B cell (primary cell): Measurements from ENCODE around the gene SLC13A3. TPM values are rescaled to one million over a fixed set of nuclear protein-coding genes. Genes with fewer than 3 reads are reported as not detected.

Experiments
- ATAC-seq: fragments of 200-7000 bp; cut with Tn5 transposase; one replicate; pipeline ENCODE4 v1.10.0; 2021; ENCODE audit warnings: low read depth, mild to moderate bottlenecking, moderate number of reproducible peaks, moderate library complexity
- CTCF ChIA-PET: fragments of 350-600 bp; sonication (Branson Sonifier 250); formaldehyde crosslinking; loops from one replicate; lab custom pipeline; 2021; ENCODE audit warnings: antibody characterized with exemption, inconsistent platforms; lab: Charles Lee
- POLR2A ChIA-PET: fragments of 350-600 bp; sonication (Branson Sonifier 250); formaldehyde crosslinking; loops from one replicate; lab custom pipeline; 2021; ENCODE audit warnings: antibody characterized with exemption; lab: Charles Lee
- DNase-seq: peaks from one replicate; pipeline ENCODE4 v3.0.0; 2013
- H2AFZ ChIP-seq: 2 replicates; pipeline ENCODE4 v1.6.1; 2012; ENCODE audit warnings: mild to moderate bottlenecking, low read depth, low read length; ENCODE audit not compliant: insufficient read depth, poor library complexity, severe bottlenecking
- H3K27ac ChIP-seq, 2 donors: 1 replicate in 1 of 2; 2 replicates in 1 of 2; pipeline ENCODE4 v1.5.1; 2012 to 2013; ENCODE audit warnings: low read length in 2 of 2, mild to moderate bottlenecking in 2 of 2, moderate library complexity in 1 of 2
- H3K27me3 ChIP-seq, 4 experiments: fragments of 200-600 bp in 1 of 4; sonication (generic) in 1 of 4; replicated peaks in 1 of 4; 1 replicate in 2 of 4; 2 replicates in 2 of 4; pipeline versions ENCODE4 v1.6.1 to v1.7.0; 2013 to 2016; ENCODE audit warnings: low read length in 3 of 4, mild to moderate bottlenecking in 2 of 4, mixed read lengths in 1 of 4, moderate library complexity in 1 of 4; ENCODE audit not compliant: insufficient read depth in 4 of 4, control insufficient read depth in 3 of 4; ENCODE audit errors: control extremely low read depth in 1 of 4
- H3K36me3 ChIP-seq, 2 experiments: replicated peaks in 1 of 2; 1 replicate in 1 of 2; 2 replicates in 1 of 2; pipeline versions ENCODE4 v1.6.1 to v1.7.1; 2013; ENCODE audit warnings: low read length in 1 of 2; ENCODE audit not compliant: insufficient read depth in 2 of 2, control insufficient read depth in 1 of 2; ENCODE audit errors: control extremely low read depth in 1 of 2, extremely low read depth in 1 of 2
- H3K4me1 ChIP-seq, 2 donors: fragments of 200-600 bp in 1 of 2; sonication (generic) in 1 of 2; 1 replicate in 1 of 2; 2 replicates in 1 of 2; pipeline versions ENCODE4 v1.5.1 to v1.6.1; 2013 to 2017; ENCODE audit warnings: low read length in 2 of 2; ENCODE audit not compliant: control insufficient read depth in 2 of 2, insufficient read depth in 2 of 2
- H3K4me2 ChIP-seq: replicated peaks from 2 replicates; pipeline ENCODE3; 2012; ENCODE audit warnings: mild to moderate bottlenecking, low read depth, low read length; ENCODE audit not compliant: poor library complexity, severe bottlenecking
- H3K4me3 ChIP-seq, 5 experiments: fragments of 200-600 bp in 1 of 5; sonication (generic) in 1 of 5; 1 replicate in 3 of 5; 2 replicates in 2 of 5; pipeline versions ENCODE4 v1.5.1 to v1.7.0; 2011 to 2016; ENCODE audit warnings: low read length in 4 of 5, mild to moderate bottlenecking in 4 of 5, low read depth in 2 of 5, control low read depth in 1 of 5, moderate library complexity in 1 of 5; ENCODE audit not compliant: insufficient read depth in 1 of 5; ENCODE audit errors: control extremely low read depth in 1 of 5, extremely low read depth in 1 of 5
- H3K79me2 ChIP-seq: fragments of 200-600 bp; sonication (generic); one replicate; pipeline ENCODE4 v1.6.0; 2016; ENCODE audit warnings: low read length; ENCODE audit not compliant: control insufficient read depth, insufficient read depth
- H3K9ac ChIP-seq: fragments of 200-600 bp; sonication (generic); 2 replicates; pipeline ENCODE4 v1.6.1; 2017; ENCODE audit warnings: mild to moderate bottlenecking, low read length, moderate library complexity
- H3K9me3 ChIP-seq, 3 donors: one replicate each; pipeline versions ENCODE4 v1.6.1 to v1.7.1; 2013; ENCODE audit warnings: low read length in 2 of 3; ENCODE audit not compliant: control insufficient read depth in 2 of 3, insufficient read depth in 1 of 3; ENCODE audit errors: control extremely low read depth in 1 of 3
- H4K20me1 ChIP-seq: 2 replicates; pipeline ENCODE4 v1.6.0; 2012; ENCODE audit warnings: mild to moderate bottlenecking, low read length; ENCODE audit not compliant: insufficient read depth, control insufficient read depth, poor library complexity, severe bottlenecking
- H3K27ac Mint-ChIP-seq: one replicate; pipeline ENCODE4 v1.8.0; 2021; ENCODE audit warnings: mixed read lengths
- H3K27me3 Mint-ChIP-seq: one replicate; pipeline ENCODE4 v1.8.0; 2021; ENCODE audit warnings: mixed read lengths
- H3K4me1 Mint-ChIP-seq: one replicate; pipeline ENCODE4 v1.8.0; 2021; ENCODE audit warnings: mixed read lengths
- H3K4me3 Mint-ChIP-seq: one replicate; pipeline ENCODE4 v1.8.0; 2021; ENCODE audit warnings: mixed read lengths
- H3K9me3 Mint-ChIP-seq: one replicate; pipeline ENCODE4 v1.8.0; 2022; ENCODE audit warnings: mixed read lengths; ENCODE audit not compliant: insufficient read depth
- EZH2 ChIP-seq: IDR thresholded peaks from 2 replicates; pipeline ENCODE4 v1.6.1; 2012; ENCODE audit warnings: borderline replicate concordance, low read depth, mild to moderate bottlenecking, moderate library complexity, low read length; ENCODE audit not compliant: insufficient read depth, poor library complexity, severe bottlenecking
- WGBS: methylation state at CpG from one replicate; pipeline ENCODE4 v1.1.5; 2013; ENCODE audit warnings: missing lambda C conversion rate; ENCODE audit not compliant: insufficient coverage; 5-methylcytosine and 5-hydroxymethylcytosine counted together
- intact Hi-C: fragments of 100-400 bp; cut with micrococcal nuclease; formaldehyde crosslinking; loops from one replicate; pipeline ENCODE4 v1.10.0; 2022
- polyA plus RNA-seq: library from polyadenylated mRNA; depleted of rRNA; stranded (reverse); fragments of >200 nt; gene quantifications from 2 replicates; pipeline ENCODE4 v1.2.3, GENCODE V29; 2012
- total RNA-seq, 2 donors: library from RNA; stranded (reverse); fragments of 120-200 nt in 1 of 2; gene quantifications; 1 replicate in 1 of 2; 2 replicates in 1 of 2; pipeline versions ENCODE4 v1.2.3 to v1.2.4, GENCODE V29; 2013 to 2022
- TF ChIP-seq, protein P1 (sequence below): fragments of 200-600 bp; IDR thresholded peaks from one replicate; pipeline ENCODE4 v1.8.0; 2022; ENCODE audit warnings: antibody characterized with exemption, mild to moderate bottlenecking

The SLC13A3 gene
- total and polyA plus RNA-seq, 2 donors (not counting 1 experiment from before 2014, with no cell fraction given) = 0.09 to 0.20 TPM

DNA sequence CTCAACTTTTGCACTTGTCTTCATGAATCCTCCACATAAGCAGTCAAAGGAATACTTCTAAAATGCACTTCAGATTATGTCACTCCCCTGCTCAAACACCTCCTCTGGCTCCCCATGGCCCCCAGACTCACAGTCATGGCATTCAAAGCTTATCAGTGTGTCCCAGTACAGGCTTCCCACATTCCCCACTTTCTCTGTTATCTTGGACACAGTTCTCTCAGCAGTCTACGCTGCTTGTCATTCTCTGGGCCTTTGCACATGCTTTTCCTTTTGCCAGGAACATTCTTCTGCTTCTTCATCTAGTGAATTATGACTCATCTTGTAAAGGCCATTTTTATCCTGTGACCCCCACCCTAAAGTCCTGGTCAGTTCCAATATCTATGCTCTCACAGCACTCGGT lies 31.8 kb downstream of the SLC13A3 start:
- H3K4me1 ChIP-seq = no peaks in the 10 kb centered on the region
- ChIA-PET CTCF (no interaction called here), POLR2A (no interaction called here)
- H3K27me3 ChIP-seq = peaks cover 0 to 14% (median 5%) of the 10 kb centered on the region in 4 experiments
- Mint-ChIP-seq H3K9me3 (peaks cover 4% of the 10 kb centered on the region), H3K27me3 (peaks cover 41% of the 10 kb centered on the region), H3K4me1 (no peaks in the 10 kb centered on the region), H3K4me3 (no peak overlapping the region), H3K27ac (no peak overlapping the region)
- no peak for DNase-seq
- no peak overlapping the region for H2AFZ ChIP-seq
- TF ChIP-seq, protein P1, sequence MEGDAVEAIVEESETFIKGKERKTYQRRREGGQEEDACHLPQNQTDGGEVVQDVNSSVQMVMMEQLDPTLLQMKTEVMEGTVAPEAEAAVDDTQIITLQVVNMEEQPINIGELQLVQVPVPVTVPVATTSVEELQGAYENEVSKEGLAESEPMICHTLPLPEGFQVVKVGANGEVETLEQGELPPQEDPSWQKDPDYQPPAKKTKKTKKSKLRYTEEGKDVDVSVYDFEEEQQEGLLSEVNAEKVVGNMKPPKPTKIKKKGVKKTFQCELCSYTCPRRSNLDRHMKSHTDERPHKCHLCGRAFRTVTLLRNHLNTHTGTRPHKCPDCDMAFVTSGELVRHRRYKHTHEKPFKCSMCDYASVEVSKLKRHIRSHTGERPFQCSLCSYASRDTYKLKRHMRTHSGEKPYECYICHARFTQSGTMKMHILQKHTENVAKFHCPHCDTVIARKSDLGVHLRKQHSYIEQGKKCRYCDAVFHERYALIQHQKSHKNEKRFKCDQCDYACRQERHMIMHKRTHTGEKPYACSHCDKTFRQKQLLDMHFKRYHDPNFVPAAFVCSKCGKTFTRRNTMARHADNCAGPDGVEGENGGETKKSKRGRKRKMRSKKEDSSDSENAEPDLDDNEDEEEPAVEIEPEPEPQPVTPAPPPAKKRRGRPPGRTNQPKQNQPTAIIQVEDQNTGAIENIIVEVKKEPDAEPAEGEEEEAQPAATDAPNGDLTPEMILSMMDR = no peak
- TF ChIP-seq EZH2 = no peak
- no peaks in the 10 kb centered on the region for H3K79me2 ChIP-seq
- no peaks in the 10 kb centered on the region for H4K20me1 ChIP-seq
- H3K4me2 ChIP-seq = no peak overlapping the region
- intact Hi-C loops = no loop called here
- WGBS = 100% methylated on average over 2 of the region's 2 CpGs
- H3K36me3 ChIP-seq = no peaks in the 10 kb centered on the region
- peaks cover 0 to 11% (median 7%) of the 10 kb centered on the region in 3 donors for H3K9me3 ChIP-seq
- no peak overlapping the region for H3K27ac ChIP-seq
- no peak overlapping the region for H3K4me3 ChIP-seq
- H3K9ac ChIP-seq = no peak overlapping the region
- no peak for ATAC-seq

DNA sequence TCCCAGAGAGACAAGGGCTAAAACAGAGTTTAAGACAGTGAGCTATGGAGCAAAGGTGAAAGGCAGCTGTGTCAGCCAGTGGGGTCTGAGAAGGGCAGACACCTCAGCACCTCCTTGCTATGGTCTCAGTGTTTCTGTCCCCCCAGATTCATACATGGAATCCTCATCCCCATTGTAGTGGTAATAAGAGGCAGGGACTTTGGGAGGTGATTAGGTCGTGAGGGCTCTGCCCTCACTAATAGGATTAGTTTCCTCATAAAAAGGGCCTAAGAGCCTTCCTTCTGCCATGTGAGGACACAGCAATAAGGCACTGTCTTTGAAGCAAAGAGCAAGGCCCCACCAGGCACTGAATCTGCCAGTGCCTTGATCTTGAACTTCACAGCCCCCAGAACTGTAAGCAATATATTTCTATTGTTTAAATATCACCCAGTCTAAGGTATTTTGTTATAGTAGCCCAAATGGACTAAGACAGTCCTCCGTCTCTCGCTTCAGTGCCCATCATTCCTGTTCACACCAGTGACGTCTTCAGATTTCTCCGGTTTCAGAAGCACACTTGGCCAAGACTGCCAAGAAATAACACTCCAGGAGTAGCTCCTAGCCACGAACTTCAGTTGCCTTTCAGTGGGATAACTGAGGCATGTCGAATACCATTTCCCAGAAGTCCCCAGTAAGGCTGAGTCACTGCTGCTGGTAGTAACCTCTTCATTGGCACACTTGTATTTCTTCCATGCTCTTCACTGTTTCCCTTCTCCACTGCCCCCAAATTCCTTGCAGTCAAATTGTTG lies 32.8 kb downstream of the SLC13A3 start:
- DNase-seq (no peak), ATAC-seq (no peak)
- Histone ChIP-seq H3K9ac (no peak overlapping the region), H3K4me2 (no peak overlapping the region), H3K79me2 (no peaks in the 10 kb centered on the region), H3K9me3 (peaks cover 0 to 1% (median 0%) of the 10 kb centered on the region in 3 donors), H3K4me1 (no peaks in the 10 kb centered on the region), H3K27me3 (peaks cover 0 to 11% (median 2%) of the 10 kb centered on the region in 4 experiments), H3K27ac (no peak overlapping the region), H3K4me3 (no peak overlapping the region), H2AFZ (no peak overlapping the region), H3K36me3 (no peaks in the 10 kb centered on the region), H4K20me1 (no peaks in the 10 kb centered on the region)
- intact Hi-C loops = no loop called here
- H3K9me3 Mint-ChIP-seq = peaks cover 4% of the 10 kb centered on the region
- ChIA-PET CTCF (no interaction called here), POLR2A (no interaction called here)
- no peak overlapping the region for H3K27ac Mint-ChIP-seq
- H3K4me1 Mint-ChIP-seq = no peaks in the 10 kb centered on the region
- TF ChIP-seq EZH2 = no peak
- TF ChIP-seq, protein P1 = no peak
- no peak overlapping the region for H3K4me3 Mint-ChIP-seq
- peaks cover 41% of the 10 kb centered on the region for H3K27me3 Mint-ChIP-seq
- 80% methylated on average over 6 of the region's 7 CpGs for WGBS
